Esophagus squamous epithelium (tissue), 4 donors: ENCODE data around the gene RPS6KA4.

Experiments
- POLR2A ChIP-seq, 4 donors: fragments of 450-650 bp; IDR thresholded peaks; one replicate each; pipeline ENCODE4 v1.6.1; 2017; ENCODE audit warnings: antibody characterized with exemption in 4 of 4, mild to moderate bottlenecking in 4 of 4, moderate library complexity in 3 of 4
- TF ChIP-seq, protein P1 (sequence below), 6 experiments: fragments of 450-650 bp in 4 of 6; fragments of 200-600 bp in 2 of 6; sonication (generic) in 2 of 6; IDR thresholded peaks; one replicate each; pipeline ENCODE4 v1.5.1; 2016 to 2019; ENCODE audit warnings: antibody characterized with exemption in 6 of 6, mild to moderate bottlenecking in 4 of 6, moderate library complexity in 4 of 6

DNA sequence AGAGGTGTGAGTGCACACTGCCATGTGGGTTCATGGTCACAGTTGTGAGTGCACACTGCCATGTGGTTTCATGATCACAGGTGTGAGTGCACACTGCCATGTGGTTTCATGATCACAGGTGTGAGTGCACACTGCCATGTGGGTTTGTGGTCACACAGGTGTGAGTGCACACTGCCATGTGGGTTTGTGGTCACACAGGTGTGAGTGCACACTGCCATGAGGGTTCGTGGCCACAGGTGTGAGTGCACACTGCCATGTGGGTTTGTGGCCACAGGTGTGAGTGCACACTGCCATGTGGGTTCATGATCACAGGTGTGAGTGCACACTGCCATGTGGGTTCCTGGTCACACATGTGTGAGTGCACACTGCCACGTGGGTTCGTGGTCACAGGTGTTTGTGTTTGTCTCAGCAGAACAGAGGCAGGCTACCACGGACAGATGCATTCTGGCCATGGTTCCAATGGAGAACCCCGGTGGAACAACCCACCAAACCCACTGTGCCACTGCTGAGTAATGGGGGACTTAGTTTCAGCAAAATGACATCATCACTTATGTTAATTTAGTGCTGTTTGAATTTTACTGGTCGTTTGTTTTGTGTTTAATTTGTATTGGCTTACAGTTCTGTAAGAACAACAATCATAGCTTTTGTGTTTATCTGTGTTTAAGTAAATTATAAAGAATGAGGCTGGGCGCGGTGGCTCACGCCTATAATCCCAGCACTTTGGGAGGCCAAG, 57.2 kb downstream of the RPS6KA4 start:
- TF ChIP-seq, protein P1, sequence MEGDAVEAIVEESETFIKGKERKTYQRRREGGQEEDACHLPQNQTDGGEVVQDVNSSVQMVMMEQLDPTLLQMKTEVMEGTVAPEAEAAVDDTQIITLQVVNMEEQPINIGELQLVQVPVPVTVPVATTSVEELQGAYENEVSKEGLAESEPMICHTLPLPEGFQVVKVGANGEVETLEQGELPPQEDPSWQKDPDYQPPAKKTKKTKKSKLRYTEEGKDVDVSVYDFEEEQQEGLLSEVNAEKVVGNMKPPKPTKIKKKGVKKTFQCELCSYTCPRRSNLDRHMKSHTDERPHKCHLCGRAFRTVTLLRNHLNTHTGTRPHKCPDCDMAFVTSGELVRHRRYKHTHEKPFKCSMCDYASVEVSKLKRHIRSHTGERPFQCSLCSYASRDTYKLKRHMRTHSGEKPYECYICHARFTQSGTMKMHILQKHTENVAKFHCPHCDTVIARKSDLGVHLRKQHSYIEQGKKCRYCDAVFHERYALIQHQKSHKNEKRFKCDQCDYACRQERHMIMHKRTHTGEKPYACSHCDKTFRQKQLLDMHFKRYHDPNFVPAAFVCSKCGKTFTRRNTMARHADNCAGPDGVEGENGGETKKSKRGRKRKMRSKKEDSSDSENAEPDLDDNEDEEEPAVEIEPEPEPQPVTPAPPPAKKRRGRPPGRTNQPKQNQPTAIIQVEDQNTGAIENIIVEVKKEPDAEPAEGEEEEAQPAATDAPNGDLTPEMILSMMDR (IDR thresholded peaks at IDR 0.05), result no peak
- TF ChIP-seq POLR2A (IDR thresholded peaks at IDR 0.05), result no peak
